WTC11 (cell line): Measurements from ENCODE around the gene ARRDC1. TPM values are rescaled to one million over a fixed set of nuclear protein-coding genes. Genes with fewer than 3 reads are reported as not detected.

ENCODE experiments used
- CREM ChIP-seq: sonication (generic); formaldehyde crosslinking; IDR thresholded peaks from 2 replicates; pipeline ENCODE4 v1.8.1; 2022; ENCODE audit warnings: mild to moderate bottlenecking, missing genetic modification reagents, moderate library complexity
- ELF4 ChIP-seq: sonication (generic); formaldehyde crosslinking; IDR thresholded peaks from 2 replicates; pipeline ENCODE4 v1.8.1; 2022; ENCODE audit warnings: low read depth, mild to moderate bottlenecking, moderate library complexity, missing genetic modification reagents
- ESRRA ChIP-seq: sonication (generic); formaldehyde crosslinking; IDR thresholded peaks from 2 replicates; pipeline ENCODE4 v1.8.1; 2022; ENCODE audit warnings: mild to moderate bottlenecking, missing genetic modification reagents, borderline replicate concordance
- ETV6 ChIP-seq: sonication (generic); formaldehyde crosslinking; IDR thresholded peaks from 2 replicates; pipeline ENCODE4 v1.8.1; 2022; ENCODE audit warnings: mild to moderate bottlenecking, missing genetic modification reagents
- FOXP1 ChIP-seq: sonication (generic); formaldehyde crosslinking; IDR thresholded peaks from 2 replicates; pipeline ENCODE4 v1.8.0; 2022; ENCODE audit warnings: missing genetic modification reagents, mild to moderate bottlenecking, moderate library complexity, borderline replicate concordance
- GABPB1 ChIP-seq: sonication (generic); formaldehyde crosslinking; IDR thresholded peaks from 2 replicates; pipeline ENCODE4 v1.8.1; 2023; ENCODE audit warnings: mild to moderate bottlenecking, missing genetic modification reagents
- GTF2I ChIP-seq: fragments of 250-450 bp; sonication (Bioruptor Pico); conservative IDR thresholded peaks from 2 replicates; pipeline ENCODE4 v1.4.0; 2021; ENCODE audit warnings: mild to moderate bottlenecking
- HMGA2 ChIP-seq: fragments of 250-450 bp; sonication (Bioruptor Pico); IDR thresholded peaks from 2 replicates; pipeline ENCODE4 v1.4.0; 2021; ENCODE audit warnings: mild to moderate bottlenecking, moderate library complexity
- MYBL2 ChIP-seq: sonication (generic); formaldehyde crosslinking; IDR thresholded peaks from 2 replicates; pipeline ENCODE4 v1.8.1; 2023; ENCODE audit warnings: mild to moderate bottlenecking, moderate library complexity, missing genetic modification reagents
- NFATC4 ChIP-seq: fragments of 250-450 bp; sonication (Bioruptor Pico); IDR thresholded peaks from 2 replicates; pipeline ENCODE4 v1.9.0; 2021; ENCODE audit warnings: mild to moderate bottlenecking
- NFYB ChIP-seq: sonication (generic); formaldehyde crosslinking; conservative IDR thresholded peaks from 2 replicates; pipeline ENCODE4 v1.8.0; 2022; ENCODE audit warnings: low read depth, missing genetic modification reagents
- NR2C2 ChIP-seq: sonication (generic); formaldehyde crosslinking; IDR thresholded peaks from 2 replicates; pipeline ENCODE4 v1.8.0; 2022; ENCODE audit warnings: mild to moderate bottlenecking, missing genetic modification reagents
- RELA ChIP-seq: sonication (generic); formaldehyde crosslinking; IDR thresholded peaks from 2 replicates; pipeline ENCODE4 v1.8.1; 2022; ENCODE audit warnings: missing genetic modification reagents, mild to moderate bottlenecking, borderline replicate concordance
- SMAD4 ChIP-seq: sonication (generic); formaldehyde crosslinking; IDR thresholded peaks from 2 replicates; pipeline ENCODE4 v1.8.0; 2022; ENCODE audit warnings: mild to moderate bottlenecking, missing genetic modification reagents
- SOX15 ChIP-seq: fragments of 250-450 bp; sonication (Bioruptor Pico); IDR thresholded peaks from 2 replicates; pipeline ENCODE4 v1.9.0; 2021; ENCODE audit warnings: mild to moderate bottlenecking
- SP1 ChIP-seq: sonication (generic); formaldehyde crosslinking; conservative IDR thresholded peaks from 2 replicates; pipeline ENCODE4 v1.8.1; 2022; ENCODE audit warnings: missing genetic modification reagents
- TCF7 ChIP-seq: sonication (generic); formaldehyde crosslinking; IDR thresholded peaks from 2 replicates; pipeline ENCODE4 v1.8.0; 2022; ENCODE audit warnings: mild to moderate bottlenecking, low read depth, missing genetic modification reagents, moderate library complexity
- TEAD1 ChIP-seq: sonication (generic); formaldehyde crosslinking; IDR thresholded peaks from 2 replicates; pipeline ENCODE4 v1.8.0; 2022; ENCODE audit warnings: mild to moderate bottlenecking, missing genetic modification reagents
- TP53 ChIP-seq: sonication (generic); formaldehyde crosslinking; IDR thresholded peaks from 2 replicates; pipeline ENCODE4 v1.8.1; 2023; ENCODE audit warnings: mild to moderate bottlenecking, missing genetic modification reagents
- ZNF232 ChIP-seq: sonication (generic); formaldehyde crosslinking; IDR thresholded peaks from 2 replicates; pipeline ENCODE4 v1.8.0; 2022; ENCODE audit warnings: mild to moderate bottlenecking, missing genetic modification reagents
- ZNF263 ChIP-seq: sonication (generic); formaldehyde crosslinking; IDR thresholded peaks from 2 replicates; pipeline ENCODE4 v1.8.1; 2022; ENCODE audit warnings: low read depth, mild to moderate bottlenecking, moderate library complexity, missing genetic modification reagents
- ZNF416 ChIP-seq: fragments of 250-450 bp; sonication (Bioruptor Pico); IDR thresholded peaks from 2 replicates; pipeline ENCODE4 v1.9.0; 2021; ENCODE audit warnings: mild to moderate bottlenecking, inconsistent platforms
- total RNA-seq: library from RNA; stranded (reverse); gene quantifications from 3 replicates; pipeline ENCODE4 v1.2.3, GENCODE V29; 2021
- TF ChIP-seq, protein P1 (sequence below): fragments of 250-450 bp; sonication (Bioruptor Pico); IDR thresholded peaks from 2 replicates; pipeline ENCODE4 v1.8.0; 2021; ENCODE audit warnings: mild to moderate bottlenecking
- TF ChIP-seq, protein P2 (sequence below): fragments of 200-600 bp; IDR thresholded peaks from 2 replicates; pipeline ENCODE4 v1.8.0; 2022; ENCODE audit warnings: antibody characterized with exemption
- TF ChIP-seq, protein P3 (sequence below): sonication (generic); formaldehyde crosslinking; IDR thresholded peaks from 2 replicates; pipeline ENCODE4 v1.8.1; 2023; ENCODE audit warnings: mild to moderate bottlenecking, moderate library complexity, missing genetic modification reagents
- TF ChIP-seq, protein P4 (sequence below): sonication (generic); formaldehyde crosslinking; IDR thresholded peaks from 2 replicates; pipeline ENCODE4 v1.8.0; 2022; ENCODE audit warnings: mild to moderate bottlenecking, missing genetic modification reagents
- TF ChIP-seq, protein P5 (sequence below): sonication (generic); formaldehyde crosslinking; IDR thresholded peaks from 2 replicates; pipeline ENCODE4 v1.8.0; 2023; ENCODE audit warnings: missing genetic modification reagents
- TF ChIP-seq, protein P6 (sequence below): fragments of 250-450 bp; sonication (Bioruptor Pico); IDR thresholded peaks from 2 replicates; pipeline ENCODE4 v1.9.0; 2021; ENCODE audit warnings: mild to moderate bottlenecking
- TF ChIP-seq, protein P7 (sequence below): sonication (generic); formaldehyde crosslinking; IDR thresholded peaks from 2 replicates; pipeline ENCODE4 v1.8.0; 2022; ENCODE audit warnings: mild to moderate bottlenecking, missing genetic modification reagents
- TF ChIP-seq, protein P8 (sequence below): sonication (generic); formaldehyde crosslinking; IDR thresholded peaks from 2 replicates; pipeline ENCODE4 v1.8.1; 2023; ENCODE audit warnings: mild to moderate bottlenecking, missing genetic modification reagents, moderate library complexity

ARRDC1 gene
- total RNA-seq, 1 experiment from 2014 or later = 41.3 TPM

DNA sequence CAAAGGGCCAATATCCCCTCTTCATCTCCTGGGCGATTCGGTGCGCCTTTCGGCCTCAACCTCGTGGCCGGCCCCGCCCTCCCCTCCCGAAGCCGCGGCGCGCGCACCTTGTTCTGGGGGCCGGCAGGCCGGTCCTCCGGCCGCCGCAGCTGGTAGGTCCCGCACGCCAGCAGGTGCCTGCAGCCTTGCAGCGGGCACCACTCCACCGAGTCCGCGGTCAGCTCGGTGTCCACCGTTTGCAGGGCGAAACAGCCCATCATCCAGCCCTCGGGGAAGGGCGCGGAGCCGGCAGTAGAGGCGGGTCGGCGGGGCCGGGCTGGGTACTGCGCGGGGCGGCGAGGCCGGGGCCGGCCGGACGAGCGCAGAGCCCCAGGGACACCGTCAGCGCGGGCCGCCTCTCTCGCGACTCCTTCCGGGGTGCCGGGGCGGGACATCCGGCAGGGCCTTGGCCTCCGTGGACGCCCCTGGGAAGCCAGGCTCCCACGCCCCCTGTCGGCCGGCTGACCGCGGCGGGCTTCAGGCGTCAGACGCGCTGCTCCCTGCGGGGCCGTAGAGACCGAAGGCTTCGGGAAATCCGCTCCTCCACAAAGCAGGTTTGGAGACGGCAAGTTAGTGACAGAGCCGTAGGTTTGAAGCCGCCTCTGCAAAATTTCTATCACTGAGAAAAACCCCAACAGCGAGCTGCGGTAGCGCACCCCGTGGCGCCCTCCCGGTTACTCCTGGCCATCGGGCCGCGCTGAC is 26.8 kb upstream of the ARRDC1 start, which contains the start of gene DPH7 (continued):
- TF ChIP-seq RELA (CRISPR knock-in tag) = peak; percentile 86; the same call in 1 of the 2 replicates
- TF ChIP-seq ZNF263 = no peak
- peak; percentile 85 for TF ChIP-seq CREM (CRISPR knock-in tag)
- no peak for TF ChIP-seq TP53 (CRISPR knock-in tag)
- peak; percentile 88 for TF ChIP-seq TEAD1
- no peak for TF ChIP-seq GTF2I (CRISPR knock-in tag)
- no peak for TF ChIP-seq TCF7
- TF ChIP-seq ESRRA (CRISPR knock-in tag) = peak; percentile 51; the same call in 1 of the 2 replicates
- TF ChIP-seq, protein P1, sequence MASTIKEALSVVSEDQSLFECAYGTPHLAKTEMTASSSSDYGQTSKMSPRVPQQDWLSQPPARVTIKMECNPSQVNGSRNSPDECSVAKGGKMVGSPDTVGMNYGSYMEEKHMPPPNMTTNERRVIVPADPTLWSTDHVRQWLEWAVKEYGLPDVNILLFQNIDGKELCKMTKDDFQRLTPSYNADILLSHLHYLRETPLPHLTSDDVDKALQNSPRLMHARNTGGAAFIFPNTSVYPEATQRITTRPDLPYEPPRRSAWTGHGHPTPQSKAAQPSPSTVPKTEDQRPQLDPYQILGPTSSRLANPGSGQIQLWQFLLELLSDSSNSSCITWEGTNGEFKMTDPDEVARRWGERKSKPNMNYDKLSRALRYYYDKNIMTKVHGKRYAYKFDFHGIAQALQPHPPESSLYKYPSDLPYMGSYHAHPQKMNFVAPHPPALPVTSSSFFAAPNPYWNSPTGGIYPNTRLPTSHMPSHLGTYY = peak; percentile 15; the same call in 1 of the 2 replicates
- TF ChIP-seq ZNF232 (CRISPR knock-in tag) = peak; percentile 82; the same call in 1 of the 2 replicates
- peak; percentile 65; the same call in 1 of the 2 replicates for TF ChIP-seq FOXP1
- no peak for TF ChIP-seq SMAD4 (CRISPR knock-in tag)
- TF ChIP-seq, protein P2, sequence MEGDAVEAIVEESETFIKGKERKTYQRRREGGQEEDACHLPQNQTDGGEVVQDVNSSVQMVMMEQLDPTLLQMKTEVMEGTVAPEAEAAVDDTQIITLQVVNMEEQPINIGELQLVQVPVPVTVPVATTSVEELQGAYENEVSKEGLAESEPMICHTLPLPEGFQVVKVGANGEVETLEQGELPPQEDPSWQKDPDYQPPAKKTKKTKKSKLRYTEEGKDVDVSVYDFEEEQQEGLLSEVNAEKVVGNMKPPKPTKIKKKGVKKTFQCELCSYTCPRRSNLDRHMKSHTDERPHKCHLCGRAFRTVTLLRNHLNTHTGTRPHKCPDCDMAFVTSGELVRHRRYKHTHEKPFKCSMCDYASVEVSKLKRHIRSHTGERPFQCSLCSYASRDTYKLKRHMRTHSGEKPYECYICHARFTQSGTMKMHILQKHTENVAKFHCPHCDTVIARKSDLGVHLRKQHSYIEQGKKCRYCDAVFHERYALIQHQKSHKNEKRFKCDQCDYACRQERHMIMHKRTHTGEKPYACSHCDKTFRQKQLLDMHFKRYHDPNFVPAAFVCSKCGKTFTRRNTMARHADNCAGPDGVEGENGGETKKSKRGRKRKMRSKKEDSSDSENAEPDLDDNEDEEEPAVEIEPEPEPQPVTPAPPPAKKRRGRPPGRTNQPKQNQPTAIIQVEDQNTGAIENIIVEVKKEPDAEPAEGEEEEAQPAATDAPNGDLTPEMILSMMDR = peak; percentile 75
- peak; percentile 21; the same call in 1 of the 2 replicates for TF ChIP-seq NFATC4 (CRISPR knock-in tag)
- TF ChIP-seq, protein P3, sequence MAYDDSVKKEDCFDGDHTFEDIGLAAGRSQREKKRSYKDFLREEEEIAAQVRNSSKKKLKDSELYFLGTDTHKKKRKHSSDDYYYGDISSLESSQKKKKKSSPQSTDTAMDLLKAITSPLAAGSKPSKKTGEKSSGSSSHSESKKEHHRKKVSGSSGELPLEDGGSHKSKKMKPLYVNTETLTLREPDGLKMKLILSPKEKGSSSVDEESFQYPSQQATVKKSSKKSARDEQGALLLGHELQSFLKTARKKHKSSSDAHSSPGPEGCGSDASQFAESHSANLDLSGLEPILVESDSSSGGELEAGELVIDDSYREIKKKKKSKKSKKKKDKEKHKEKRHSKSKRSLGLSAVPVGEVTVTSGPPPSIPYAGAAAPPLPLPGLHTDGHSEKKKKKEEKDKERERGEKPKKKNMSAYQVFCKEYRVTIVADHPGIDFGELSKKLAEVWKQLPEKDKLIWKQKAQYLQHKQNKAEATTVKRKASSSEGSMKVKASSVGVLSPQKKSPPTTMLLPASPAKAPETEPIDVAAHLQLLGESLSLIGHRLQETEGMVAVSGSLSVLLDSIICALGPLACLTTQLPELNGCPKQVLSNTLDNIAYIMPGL (CRISPR knock-in tag) = peak; percentile 98
- no peak; the same call in none of the 2 replicates for TF ChIP-seq ETV6 (CRISPR knock-in tag)
- no peak for TF ChIP-seq SOX15 (CRISPR knock-in tag)
- TF ChIP-seq GABPB1 (CRISPR knock-in tag) = peak; percentile 82
- TF ChIP-seq MYBL2 (CRISPR knock-in tag) = no peak
- TF ChIP-seq, protein P4, sequence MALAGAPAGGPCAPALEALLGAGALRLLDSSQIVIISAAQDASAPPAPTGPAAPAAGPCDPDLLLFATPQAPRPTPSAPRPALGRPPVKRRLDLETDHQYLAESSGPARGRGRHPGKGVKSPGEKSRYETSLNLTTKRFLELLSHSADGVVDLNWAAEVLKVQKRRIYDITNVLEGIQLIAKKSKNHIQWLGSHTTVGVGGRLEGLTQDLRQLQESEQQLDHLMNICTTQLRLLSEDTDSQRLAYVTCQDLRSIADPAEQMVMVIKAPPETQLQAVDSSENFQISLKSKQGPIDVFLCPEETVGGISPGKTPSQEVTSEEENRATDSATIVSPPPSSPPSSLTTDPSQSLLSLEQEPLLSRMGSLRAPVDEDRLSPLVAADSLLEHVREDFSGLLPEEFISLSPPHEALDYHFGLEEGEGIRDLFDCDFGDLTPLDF = 0 out of 2 replicates have a peak, but pooled peaks have one; percentile 20
- TF ChIP-seq, protein P5, sequence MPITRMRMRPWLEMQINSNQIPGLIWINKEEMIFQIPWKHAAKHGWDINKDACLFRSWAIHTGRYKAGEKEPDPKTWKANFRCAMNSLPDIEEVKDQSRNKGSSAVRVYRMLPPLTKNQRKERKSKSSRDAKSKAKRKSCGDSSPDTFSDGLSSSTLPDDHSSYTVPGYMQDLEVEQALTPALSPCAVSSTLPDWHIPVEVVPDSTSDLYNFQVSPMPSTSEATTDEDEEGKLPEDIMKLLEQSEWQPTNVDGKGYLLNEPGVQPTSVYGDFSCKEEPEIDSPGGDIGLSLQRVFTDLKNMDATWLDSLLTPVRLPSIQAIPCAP (CRISPR knock-in tag) = no peak
- peak; percentile 23; the same call in 1 of the 2 replicates for TF ChIP-seq ZNF416 (CRISPR knock-in tag)
- no peak for TF ChIP-seq NFYB (CRISPR knock-in tag)
- TF ChIP-seq, protein P6, sequence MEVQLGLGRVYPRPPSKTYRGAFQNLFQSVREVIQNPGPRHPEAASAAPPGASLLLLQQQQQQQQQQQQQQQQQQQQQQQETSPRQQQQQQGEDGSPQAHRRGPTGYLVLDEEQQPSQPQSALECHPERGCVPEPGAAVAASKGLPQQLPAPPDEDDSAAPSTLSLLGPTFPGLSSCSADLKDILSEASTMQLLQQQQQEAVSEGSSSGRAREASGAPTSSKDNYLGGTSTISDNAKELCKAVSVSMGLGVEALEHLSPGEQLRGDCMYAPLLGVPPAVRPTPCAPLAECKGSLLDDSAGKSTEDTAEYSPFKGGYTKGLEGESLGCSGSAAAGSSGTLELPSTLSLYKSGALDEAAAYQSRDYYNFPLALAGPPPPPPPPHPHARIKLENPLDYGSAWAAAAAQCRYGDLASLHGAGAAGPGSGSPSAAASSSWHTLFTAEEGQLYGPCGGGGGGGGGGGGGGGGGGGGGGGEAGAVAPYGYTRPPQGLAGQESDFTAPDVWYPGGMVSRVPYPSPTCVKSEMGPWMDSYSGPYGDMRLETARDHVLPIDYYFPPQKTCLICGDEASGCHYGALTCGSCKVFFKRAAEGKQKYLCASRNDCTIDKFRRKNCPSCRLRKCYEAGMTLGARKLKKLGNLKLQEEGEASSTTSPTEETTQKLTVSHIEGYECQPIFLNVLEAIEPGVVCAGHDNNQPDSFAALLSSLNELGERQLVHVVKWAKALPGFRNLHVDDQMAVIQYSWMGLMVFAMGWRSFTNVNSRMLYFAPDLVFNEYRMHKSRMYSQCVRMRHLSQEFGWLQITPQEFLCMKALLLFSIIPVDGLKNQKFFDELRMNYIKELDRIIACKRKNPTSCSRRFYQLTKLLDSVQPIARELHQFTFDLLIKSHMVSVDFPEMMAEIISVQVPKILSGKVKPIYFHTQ (CRISPR knock-in tag) = no peak
- peak; percentile 87; the same call in 1 of the 2 replicates for TF ChIP-seq ELF4 (CRISPR knock-in tag)
- TF ChIP-seq NR2C2 (CRISPR knock-in tag) = peak; percentile 99
- TF ChIP-seq, protein P7, sequence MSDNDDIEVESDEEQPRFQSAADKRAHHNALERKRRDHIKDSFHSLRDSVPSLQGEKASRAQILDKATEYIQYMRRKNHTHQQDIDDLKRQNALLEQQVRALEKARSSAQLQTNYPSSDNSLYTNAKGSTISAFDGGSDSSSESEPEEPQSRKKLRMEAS (CRISPR knock-in tag) = peak; percentile 15; the same call in 1 of the 2 replicates
- TF ChIP-seq HMGA2 (CRISPR knock-in tag) = no peak
- TF ChIP-seq, protein P8, sequence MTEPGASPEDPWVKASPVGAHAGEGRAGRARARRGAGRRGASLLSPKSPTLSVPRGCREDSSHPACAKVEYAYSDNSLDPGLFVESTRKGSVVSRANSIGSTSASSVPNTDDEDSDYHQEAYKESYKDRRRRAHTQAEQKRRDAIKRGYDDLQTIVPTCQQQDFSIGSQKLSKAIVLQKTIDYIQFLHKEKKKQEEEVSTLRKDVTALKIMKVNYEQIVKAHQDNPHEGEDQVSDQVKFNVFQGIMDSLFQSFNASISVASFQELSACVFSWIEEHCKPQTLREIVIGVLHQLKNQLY (CRISPR knock-in tag) = 0 out of 2 replicates have a peak, but pooled peaks have one; percentile 66
- TF ChIP-seq SP1 (CRISPR knock-in tag) = peak; percentile 90
- TF ChIP-seq, all 79 proteins: peak for 25
